ENCODE measurements around the gene ARHGDIG.

DNA sequence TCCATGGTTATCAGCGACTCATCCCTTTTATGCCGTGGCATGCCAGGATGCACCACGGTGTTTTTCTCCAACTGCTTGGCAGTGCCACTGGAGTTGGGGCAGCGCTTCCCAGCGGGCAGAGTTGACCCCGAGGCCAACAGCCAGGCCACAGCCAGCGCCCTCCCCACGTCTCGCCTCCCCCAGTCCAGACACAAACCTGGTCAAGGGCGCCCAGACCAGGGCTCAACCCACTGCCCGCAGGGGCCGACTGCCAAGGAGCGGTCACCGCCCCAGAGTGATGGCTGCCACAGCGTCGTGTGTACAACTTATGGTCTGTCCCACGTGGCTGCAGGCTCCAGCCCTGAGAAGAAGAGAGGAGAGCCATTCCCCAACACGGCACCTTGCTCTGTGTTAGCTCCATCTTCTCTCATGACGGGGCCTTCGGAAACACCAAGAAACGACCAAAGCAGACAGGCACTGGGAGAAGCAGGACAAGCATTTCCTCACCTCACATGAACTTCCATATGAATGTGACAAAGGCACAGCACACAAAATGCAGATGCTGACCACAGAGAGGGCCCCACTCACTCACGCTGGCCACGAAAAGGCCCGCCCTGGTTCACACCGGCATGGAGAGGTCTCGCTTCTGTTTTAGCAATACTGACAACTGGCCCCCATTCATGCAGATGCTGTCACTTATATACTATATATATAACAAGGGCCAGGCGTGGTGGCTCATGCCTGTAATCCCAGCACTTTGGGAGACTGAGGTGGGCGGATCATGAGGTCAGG is 45.2 kb downstream of the ARHGDIG start:
- TF ChIP-seq, protein P1, sequence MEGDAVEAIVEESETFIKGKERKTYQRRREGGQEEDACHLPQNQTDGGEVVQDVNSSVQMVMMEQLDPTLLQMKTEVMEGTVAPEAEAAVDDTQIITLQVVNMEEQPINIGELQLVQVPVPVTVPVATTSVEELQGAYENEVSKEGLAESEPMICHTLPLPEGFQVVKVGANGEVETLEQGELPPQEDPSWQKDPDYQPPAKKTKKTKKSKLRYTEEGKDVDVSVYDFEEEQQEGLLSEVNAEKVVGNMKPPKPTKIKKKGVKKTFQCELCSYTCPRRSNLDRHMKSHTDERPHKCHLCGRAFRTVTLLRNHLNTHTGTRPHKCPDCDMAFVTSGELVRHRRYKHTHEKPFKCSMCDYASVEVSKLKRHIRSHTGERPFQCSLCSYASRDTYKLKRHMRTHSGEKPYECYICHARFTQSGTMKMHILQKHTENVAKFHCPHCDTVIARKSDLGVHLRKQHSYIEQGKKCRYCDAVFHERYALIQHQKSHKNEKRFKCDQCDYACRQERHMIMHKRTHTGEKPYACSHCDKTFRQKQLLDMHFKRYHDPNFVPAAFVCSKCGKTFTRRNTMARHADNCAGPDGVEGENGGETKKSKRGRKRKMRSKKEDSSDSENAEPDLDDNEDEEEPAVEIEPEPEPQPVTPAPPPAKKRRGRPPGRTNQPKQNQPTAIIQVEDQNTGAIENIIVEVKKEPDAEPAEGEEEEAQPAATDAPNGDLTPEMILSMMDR (conservative IDR thresholded peaks at IDR 0.05) = no peak
- no peak for TF ChIP-seq ZFX (IDR thresholded peaks at IDR 0.05)
